Epithelial cell of proximal tubule (primary cell): ENCODE results near the gene NDP. TPM values are rescaled to one million over a fixed set of nuclear protein-coding genes. Genes with fewer than 3 reads are reported as not detected.
A peak's percentile ranks its signal among the peaks of the same experiment; 100 is the strongest.

Experiments
- DNase-seq: peaks from one replicate; pipeline ENCODE4 v3.0.0-alpha.2; 2011; ENCODE audit warnings: low read depth
- H3K4me3 ChIP-seq: 2 replicates; pipeline ENCODE4 v1.5.1; 2011; ENCODE audit warnings: low read depth, mild to moderate bottlenecking, low read length
- CTCF ChIP-seq: conservative IDR thresholded peaks from 2 replicates; pipeline ENCODE4 v1.5.1; 2012; ENCODE audit warnings: low read depth, mild to moderate bottlenecking, low read length
- total RNA-seq: library from RNA; depleted of rRNA; stranded (reverse); fragments of >200 nt; gene quantifications from 2 replicates; pipeline ENCODE4 v1.2.3, GENCODE V29; 2015

NDP gene
- total RNA-seq, 1 donor from 2014 or later: not detected

- DNase-seq: peak; percentile 75
- TF ChIP-seq CTCF: peak; percentile 16
- no peak overlapping the region for H3K4me3 ChIP-seq
These were observed 39.4 kb upstream of the NDP start for GRCh38 chrX:44012484-44013096.

GRCh38 chrX:44011506-44011905 is 38.3 kb upstream of the NDP start:
- TF ChIP-seq CTCF: no peak
- DNase-seq: no peak

GRCh38 chrX:44010626-44011025 is 37.4 kb upstream of the NDP start:
- no peak overlapping the region for H3K4me3 ChIP-seq
- DNase-seq: no peak
- no peak for TF ChIP-seq CTCF

More at GRCh38 chrX:44011506-44011905, 38.3 kb upstream of the NDP start:
- H3K4me3 ChIP-seq: no peak overlapping the region

- H3K4me3 ChIP-seq: no peak overlapping the region
- no peak for DNase-seq
- TF ChIP-seq CTCF: no peak
These were observed 32.9 kb upstream of the NDP start for GRCh38 chrX:44006081-44006480.

GRCh38 chrX:44003975-44004374 is 30.8 kb upstream of the NDP start:
- TF ChIP-seq CTCF: no peak
- DNase-seq: no peak
- H3K4me3 ChIP-seq: no peak overlapping the region

GRCh38 chrX:44002567-44002966 is 29.4 kb upstream of the NDP start:
- DNase-seq: no peak
- TF ChIP-seq CTCF: no peak
- H3K4me3 ChIP-seq: no peak overlapping the region

- no peak overlapping the region for H3K4me3 ChIP-seq
- no peak for TF ChIP-seq CTCF
- no peak for DNase-seq
These were observed 25.2 kb upstream of the NDP start for GRCh38 chrX:43998374-43998773.
